Osteoblast (primary cell): Measurements from ENCODE around the gene PPP1R3C. TPM values are rescaled to one million over a fixed set of nuclear protein-coding genes. Genes with fewer than 3 reads are reported as not detected.
A peak's percentile ranks its signal among the peaks of the same experiment; 100 is the strongest.

Experiments used
- DNase-seq: peaks from one replicate; pipeline ENCODE4 v3.0.0; 2011; ENCODE audit warnings: low spot score, mixed read lengths; ENCODE audit not compliant: insufficient read length; ENCODE audit errors: missing footprints
- H2AFZ ChIP-seq: 2 replicates; pipeline ENCODE4 v1.6.0; 2011; ENCODE audit warnings: mild to moderate bottlenecking, low read length
- H3K27ac ChIP-seq: 2 replicates; pipeline ENCODE4 v1.5.1; 2011; ENCODE audit warnings: mild to moderate bottlenecking, low read depth, low read length, moderate library complexity
- H3K27me3 ChIP-seq: 2 replicates; pipeline ENCODE4 v1.6.0; 2012; ENCODE audit warnings: mild to moderate bottlenecking, control low read depth, inconsistent platforms, low read length, moderate library complexity; ENCODE audit not compliant: insufficient read depth
- H3K36me3 ChIP-seq: 2 replicates; pipeline ENCODE4 v1.5.1; 2011; ENCODE audit warnings: mild to moderate bottlenecking, low read length, control low read depth, moderate library complexity; ENCODE audit not compliant: insufficient read depth
- H3K4me1 ChIP-seq: 2 replicates; pipeline ENCODE4 v1.5.1; 2011; ENCODE audit warnings: mild to moderate bottlenecking, low read length, control low read depth, moderate library complexity; ENCODE audit not compliant: insufficient read depth
- H3K4me2 ChIP-seq: 2 replicates; pipeline ENCODE4 v1.6.0; 2011; ENCODE audit warnings: mild to moderate bottlenecking, low read length; ENCODE audit not compliant: insufficient read depth
- H3K4me3 ChIP-seq: fragments of 200-600 bp; sonication (generic); 3 replicates; pipeline ENCODE4 v1.5.1; 2012; ENCODE audit warnings: mild to moderate bottlenecking, low read length, inconsistent platforms; ENCODE audit not compliant: insufficient read depth
- H3K79me2 ChIP-seq: 2 replicates; pipeline ENCODE4 v1.6.0; 2012; ENCODE audit warnings: mild to moderate bottlenecking, low read length, control low read depth, inconsistent platforms; ENCODE audit not compliant: insufficient read depth
- H3K9me3 ChIP-seq: 2 replicates; pipeline ENCODE4 v1.5.1; 2011; ENCODE audit warnings: low read depth, low read length, control low read depth
- H4K20me1 ChIP-seq: 2 replicates; pipeline ENCODE4 v1.6.0; 2012; ENCODE audit warnings: mild to moderate bottlenecking, low read length, control low read depth; ENCODE audit not compliant: insufficient read depth
- total RNA-seq: library from RNA; depleted of rRNA; stranded (reverse); fragments of >200 nt; gene quantifications from 2 replicates; pipeline ENCODE4 v1.2.3, GENCODE V29; 2012
- TF ChIP-seq, protein P1 (sequence below): IDR thresholded peaks from 2 replicates; pipeline ENCODE4 v1.5.1; 2011; ENCODE audit warnings: mild to moderate bottlenecking, low read depth, low read length, moderate library complexity; ENCODE audit errors: extremely low read depth

PPP1R3C gene
- total RNA-seq: 73.4 and 87.9 TPM in 2 replicates

DNA sequence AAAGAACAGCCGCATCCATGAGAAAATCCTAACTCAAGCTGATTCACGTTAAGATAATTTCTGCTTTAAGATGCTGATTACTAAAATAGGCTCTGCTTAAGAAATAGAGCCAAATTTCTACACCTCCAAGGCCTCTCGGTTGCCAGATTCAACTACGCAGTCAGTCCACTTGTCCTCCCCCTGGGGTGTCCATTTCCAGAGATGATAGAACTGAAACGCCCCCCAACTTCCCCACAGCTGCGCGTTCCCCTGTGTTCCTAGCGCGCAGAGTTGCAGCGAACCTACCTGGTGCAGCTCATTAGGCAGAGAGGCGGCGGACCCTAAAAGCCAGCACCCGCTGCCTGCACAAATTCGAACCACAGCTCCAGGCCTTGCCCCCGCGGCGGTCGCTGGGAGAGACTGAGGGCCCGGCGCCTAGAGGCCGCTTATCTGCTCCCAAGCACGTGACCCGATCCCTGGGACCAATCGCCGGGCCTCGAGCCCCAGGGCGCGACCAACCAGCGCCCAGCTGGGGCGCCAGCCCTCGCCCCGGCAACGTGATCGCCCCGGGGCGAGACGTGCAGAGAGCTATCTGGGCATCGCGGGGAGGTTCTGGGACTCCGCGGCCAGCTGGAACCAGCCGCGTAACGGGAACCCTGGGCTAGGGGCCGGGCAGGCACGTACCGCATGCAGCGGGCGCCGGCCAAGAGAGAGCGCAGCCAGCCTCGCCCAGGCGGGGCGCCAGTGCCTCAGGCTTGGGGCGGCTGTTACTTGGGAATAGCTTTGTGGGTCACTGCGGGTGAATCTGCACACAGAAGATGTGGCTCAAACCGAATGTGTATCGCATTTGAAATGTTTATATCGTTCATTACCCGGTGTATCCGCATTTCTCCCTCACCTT is at the start of gene PPP1R3C:
PPP1R3C (minus strand) TSS at position 401 of the 880 bp plus-strand sequence; CDS start at position 299, 102 bp downstream.
- peak; percentile 94 for DNase-seq
- TF ChIP-seq, protein P1, sequence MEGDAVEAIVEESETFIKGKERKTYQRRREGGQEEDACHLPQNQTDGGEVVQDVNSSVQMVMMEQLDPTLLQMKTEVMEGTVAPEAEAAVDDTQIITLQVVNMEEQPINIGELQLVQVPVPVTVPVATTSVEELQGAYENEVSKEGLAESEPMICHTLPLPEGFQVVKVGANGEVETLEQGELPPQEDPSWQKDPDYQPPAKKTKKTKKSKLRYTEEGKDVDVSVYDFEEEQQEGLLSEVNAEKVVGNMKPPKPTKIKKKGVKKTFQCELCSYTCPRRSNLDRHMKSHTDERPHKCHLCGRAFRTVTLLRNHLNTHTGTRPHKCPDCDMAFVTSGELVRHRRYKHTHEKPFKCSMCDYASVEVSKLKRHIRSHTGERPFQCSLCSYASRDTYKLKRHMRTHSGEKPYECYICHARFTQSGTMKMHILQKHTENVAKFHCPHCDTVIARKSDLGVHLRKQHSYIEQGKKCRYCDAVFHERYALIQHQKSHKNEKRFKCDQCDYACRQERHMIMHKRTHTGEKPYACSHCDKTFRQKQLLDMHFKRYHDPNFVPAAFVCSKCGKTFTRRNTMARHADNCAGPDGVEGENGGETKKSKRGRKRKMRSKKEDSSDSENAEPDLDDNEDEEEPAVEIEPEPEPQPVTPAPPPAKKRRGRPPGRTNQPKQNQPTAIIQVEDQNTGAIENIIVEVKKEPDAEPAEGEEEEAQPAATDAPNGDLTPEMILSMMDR: peak; percentile 19

DNA sequence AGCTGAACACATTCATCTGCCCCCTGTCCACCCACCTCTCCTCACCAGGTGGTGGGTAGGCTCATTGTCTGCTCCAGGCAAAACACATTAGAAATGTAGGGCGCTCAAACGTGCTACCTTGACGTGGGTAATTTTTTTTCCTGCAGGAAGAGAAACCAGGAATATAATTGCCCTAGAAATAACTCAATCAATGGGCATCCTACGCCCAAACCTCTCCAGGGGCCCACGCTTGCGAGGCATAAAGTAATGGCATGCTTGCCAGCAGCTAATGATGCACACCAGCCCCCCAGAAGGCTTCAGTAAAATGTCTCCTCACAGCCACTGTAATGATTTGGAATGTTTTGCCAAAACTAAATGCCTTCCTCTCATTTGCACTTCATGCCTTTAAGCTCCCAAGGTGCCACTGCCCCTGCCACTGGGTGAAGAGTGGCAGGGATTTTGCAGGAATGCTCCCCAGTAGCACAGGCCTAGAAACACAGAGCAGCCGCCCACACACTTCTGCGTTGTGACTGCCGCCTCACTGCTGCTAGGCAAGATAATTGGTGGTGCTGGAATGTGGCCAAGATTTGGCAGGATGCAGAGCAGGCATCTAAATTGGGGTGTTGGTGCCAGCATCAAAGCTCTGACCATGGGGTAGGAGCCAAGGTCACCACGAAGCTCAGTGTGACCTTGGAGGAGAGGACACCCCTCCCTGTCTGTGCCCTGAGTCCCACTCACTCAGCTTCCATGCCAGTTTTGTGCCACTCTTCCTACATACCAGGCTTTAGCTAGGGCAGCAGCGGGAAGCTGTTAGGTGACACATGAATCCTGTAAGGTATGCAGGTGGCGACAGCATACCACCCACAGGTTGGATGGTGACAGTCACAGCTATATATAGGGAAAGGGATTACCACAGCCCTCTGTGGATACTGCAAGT is 48.7 kb upstream of the PPP1R3C start:
- no peaks in the 10 kb centered on the region for H4K20me1 ChIP-seq
- H3K4me3 ChIP-seq: no peak overlapping the region
- H3K4me2 ChIP-seq: no peak overlapping the region
- H2AFZ ChIP-seq: no peak overlapping the region
- no peak overlapping the region for H3K27ac ChIP-seq
- TF ChIP-seq, protein P1: no peak
- H3K27me3 ChIP-seq: no peaks in the 10 kb centered on the region
- no peaks in the 10 kb centered on the region for H3K36me3 ChIP-seq
- DNase-seq: no peak
- H3K79me2 ChIP-seq: no peaks in the 10 kb centered on the region
- H3K9me3 ChIP-seq: no peaks in the 10 kb centered on the region
- peaks cover 25% of the 10 kb centered on the region for H3K4me1 ChIP-seq

More for the DNA sequence above, at the start of gene PPP1R3C:
- H3K36me3 ChIP-seq: peaks cover 18% of the 10 kb centered on the region
- peak within 1 kb of the TSS; percentile 97 for H3K4me2 ChIP-seq
- H3K27ac ChIP-seq: peak within 1 kb of the TSS; percentile 74
- no peaks in the 10 kb centered on the region for H3K9me3 ChIP-seq
- H4K20me1 ChIP-seq: peaks cover 8% of the 10 kb centered on the region
- H3K4me1 ChIP-seq: peaks cover 51% of the 10 kb centered on the region
- no peaks in the 10 kb centered on the region for H3K27me3 ChIP-seq
- peak within 1 kb of the TSS; percentile 87 for H3K4me3 ChIP-seq
- H2AFZ ChIP-seq: peak within 1 kb of the TSS; percentile 94
- peaks cover 33% of the 10 kb centered on the region for H3K79me2 ChIP-seq

DNA sequence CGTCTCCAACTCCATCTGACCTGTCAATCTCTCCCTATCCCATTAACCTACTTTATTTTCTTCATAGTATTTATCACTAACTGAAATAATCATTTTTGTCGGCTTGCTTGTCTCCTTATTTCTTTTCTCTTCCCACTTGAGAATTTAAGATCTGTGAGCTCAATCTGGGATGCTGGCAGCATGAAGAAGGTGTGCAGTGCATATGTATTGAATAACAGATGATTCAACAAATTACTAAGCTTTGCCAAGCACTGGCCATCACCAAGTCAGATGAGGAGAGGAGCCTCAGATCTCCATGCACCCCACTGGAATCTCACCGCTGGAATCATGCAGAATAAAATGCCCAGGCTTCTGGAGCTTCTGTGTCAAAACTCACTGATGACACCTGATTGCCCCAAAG is 47.6 kb upstream of the PPP1R3C start:
- peaks cover 25% of the 10 kb centered on the region for H3K4me1 ChIP-seq
- H3K4me3 ChIP-seq: no peak overlapping the region
- H3K79me2 ChIP-seq: no peaks in the 10 kb centered on the region
- H3K36me3 ChIP-seq: no peaks in the 10 kb centered on the region
- H3K4me2 ChIP-seq: no peak overlapping the region
- H3K27ac ChIP-seq: no peak overlapping the region
- no peaks in the 10 kb centered on the region for H3K9me3 ChIP-seq
- H2AFZ ChIP-seq: no peak overlapping the region
- no peaks in the 10 kb centered on the region for H4K20me1 ChIP-seq
- H3K27me3 ChIP-seq: no peaks in the 10 kb centered on the region
- DNase-seq: no peak
- TF ChIP-seq, protein P1: no peak
